HCT116 (cell line): Measurements from ENCODE around the gene NCKAP5L.

Experiments
- CTCF ChIP-seq, 3 experiments: fragments of 200-600 bp in 1 of 3; sonication (generic) in 1 of 3; IDR thresholded peaks in 2 of 3; conservative IDR thresholded peaks in 1 of 3; 2 replicates each; pipeline ENCODE4 v1.5.1; 2012 to 2017; ENCODE audit warnings: low read depth in 2 of 3, low read length in 2 of 3, antibody characterized with exemption in 1 of 3, borderline replicate concordance in 1 of 3, control low read depth in 1 of 3, mild to moderate bottlenecking in 1 of 3, mixed read lengths in 1 of 3, mixed run types in 1 of 3, moderate library complexity in 1 of 3; ENCODE audit not compliant: insufficient read depth in 1 of 3
- EZH2 ChIP-seq: fragments of 200-600 bp; sonication (generic); IDR thresholded peaks from 2 replicates; pipeline ENCODE4 v1.6.1; 2017; ENCODE audit warnings: antibody characterized with exemption, mixed run types
- MAX ChIP-seq: IDR thresholded peaks from 2 replicates; pipeline ENCODE4 v1.6.1; 2012
- POLR2A ChIP-seq: IDR thresholded peaks from 2 replicates; pipeline ENCODE4 v1.7.0; 2011; ENCODE audit warnings: borderline replicate concordance; ENCODE audit not compliant: insufficient read depth, insufficient read length; ENCODE audit errors: extremely low read depth
- RAD21 ChIP-seq: IDR thresholded peaks from 2 replicates; pipeline ENCODE4 v1.6.1; 2012; ENCODE audit warnings: low read depth, mild to moderate bottlenecking
- REST ChIP-seq: IDR thresholded peaks from 2 replicates; pipeline ENCODE4 v1.6.1; 2012; ENCODE audit warnings: low read depth

- no peak for TF ChIP-seq EZH2
- TF ChIP-seq CTCF (IDR thresholded peaks at IDR 0.05 in 2 of 3, conservative IDR thresholded peaks at IDR 0.05 in 1 of 3; ENCODE audit: borderline replicate concordance in 1 of 3, insufficient read depth in 1 of 3, low read depth in 2 of 3, low read length in 2 of 3): no peak
- no peak for TF ChIP-seq POLR2A
- TF ChIP-seq RAD21: no peak
- no peak for TF ChIP-seq REST
- no peak for TF ChIP-seq MAX
These were observed 41.0 kb upstream of the NCKAP5L start for GRCh38 chr12:49868952-49869815.
